Epidermal melanocyte (primary cell): ENCODE results near the gene RBFOX2.

Source experiments
- DNase-seq: peaks from one replicate; pipeline ENCODE4 v3.0.0; 2011; ENCODE audit warnings: low spot score; ENCODE audit not compliant: insufficient read length

Gene RBFOX2

GRCh38 chr22:35900483-35901168 lies 128.0 kb downstream of the RBFOX2 start:
- no peak for DNase-seq

DNA sequence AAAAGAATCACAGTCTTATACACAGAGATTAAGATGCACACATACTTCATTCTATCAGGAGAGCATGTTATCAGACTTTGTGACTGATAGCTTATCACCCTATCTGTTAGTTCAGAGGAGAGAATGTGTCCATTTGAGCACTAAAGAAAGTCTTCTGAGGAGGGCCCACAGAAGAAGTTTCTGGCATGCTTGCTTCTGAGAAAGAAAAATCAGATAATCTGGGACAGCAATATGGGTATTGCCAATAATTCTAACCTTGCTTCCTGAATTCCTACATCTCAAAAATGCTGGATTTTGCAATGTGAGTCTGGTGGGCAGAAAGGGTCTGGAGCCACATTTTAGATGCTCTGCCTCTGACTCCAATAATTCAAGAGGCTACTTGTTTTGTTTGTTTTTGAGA lies 128.9 kb downstream of the RBFOX2 start:
- no peak for DNase-seq

- DNase-seq, result no peak
Observed at GRCh38 chr22:35896111-35896705, 132.4 kb downstream of the RBFOX2 start.

- peak; percentile 78 for DNase-seq
Observed at GRCh38 chr22:35894937-35895708, 133.5 kb downstream of the RBFOX2 start.

- no peak for DNase-seq
Observed at GRCh38 chr22:35894464-35894878, 134.2 kb downstream of the RBFOX2 start.

- no peak for DNase-seq
Observed at GRCh38 chr22:35893698-35894097, 134.9 kb downstream of the RBFOX2 start.

GRCh38 chr22:35892192-35892591 lies 136.4 kb downstream of the RBFOX2 start:
- no peak for DNase-seq

GRCh38 chr22:35891442-35891841 lies 137.2 kb downstream of the RBFOX2 start:
- no peak for DNase-seq

DNA sequence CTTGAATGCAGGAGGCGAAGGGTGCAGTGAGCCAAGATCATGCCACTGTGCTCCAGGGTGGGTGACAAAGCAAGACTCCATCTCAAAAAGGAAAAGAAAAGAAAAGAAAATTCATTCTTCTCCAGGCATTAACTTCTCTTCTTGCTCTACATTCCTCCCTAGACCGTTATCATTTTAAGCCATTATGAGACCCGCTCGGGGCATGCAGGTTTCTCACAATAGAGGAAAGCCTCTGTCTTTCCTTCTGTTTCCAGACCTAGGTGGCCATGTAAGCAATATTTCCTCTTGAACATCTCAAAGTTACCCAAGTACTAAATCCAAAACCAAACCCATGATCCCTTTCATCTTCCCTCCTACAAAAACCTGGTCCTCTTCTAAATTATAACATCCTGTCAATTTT lies 139.6 kb downstream of the RBFOX2 start:
- DNase-seq, result no peak

- no peak for DNase-seq
Observed at GRCh38 chr22:35888181-35888870, 140.3 kb downstream of the RBFOX2 start.

- no peak for DNase-seq
Observed at GRCh38 chr22:35887296-35887875, 141.2 kb downstream of the RBFOX2 start.

DNA sequence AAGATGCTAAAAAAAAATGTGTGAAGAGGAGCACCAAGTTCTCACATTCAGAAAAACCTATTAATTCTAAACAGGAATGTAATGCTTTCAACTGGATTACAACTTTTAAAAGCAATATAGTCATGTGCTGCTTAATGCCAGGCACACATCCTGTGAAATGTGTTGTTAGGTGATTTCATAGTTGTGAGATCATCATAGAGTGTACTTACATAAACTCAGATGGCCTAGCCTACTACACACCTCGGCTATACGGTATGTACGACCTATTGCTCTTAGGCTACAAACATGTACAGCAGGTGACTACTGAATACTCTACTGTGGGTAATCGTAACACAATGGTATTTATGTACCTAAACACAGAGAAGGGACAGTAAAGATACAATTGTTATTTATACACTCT lies 142.3 kb downstream of the RBFOX2 start:
- no peak for DNase-seq

GRCh38 chr22:35884529-35884928 lies 144.1 kb downstream of the RBFOX2 start:
- DNase-seq, result no peak

- DNase-seq, result no peak
Observed at GRCh38 chr22:35883031-35883620, 145.5 kb downstream of the RBFOX2 start.

DNA sequence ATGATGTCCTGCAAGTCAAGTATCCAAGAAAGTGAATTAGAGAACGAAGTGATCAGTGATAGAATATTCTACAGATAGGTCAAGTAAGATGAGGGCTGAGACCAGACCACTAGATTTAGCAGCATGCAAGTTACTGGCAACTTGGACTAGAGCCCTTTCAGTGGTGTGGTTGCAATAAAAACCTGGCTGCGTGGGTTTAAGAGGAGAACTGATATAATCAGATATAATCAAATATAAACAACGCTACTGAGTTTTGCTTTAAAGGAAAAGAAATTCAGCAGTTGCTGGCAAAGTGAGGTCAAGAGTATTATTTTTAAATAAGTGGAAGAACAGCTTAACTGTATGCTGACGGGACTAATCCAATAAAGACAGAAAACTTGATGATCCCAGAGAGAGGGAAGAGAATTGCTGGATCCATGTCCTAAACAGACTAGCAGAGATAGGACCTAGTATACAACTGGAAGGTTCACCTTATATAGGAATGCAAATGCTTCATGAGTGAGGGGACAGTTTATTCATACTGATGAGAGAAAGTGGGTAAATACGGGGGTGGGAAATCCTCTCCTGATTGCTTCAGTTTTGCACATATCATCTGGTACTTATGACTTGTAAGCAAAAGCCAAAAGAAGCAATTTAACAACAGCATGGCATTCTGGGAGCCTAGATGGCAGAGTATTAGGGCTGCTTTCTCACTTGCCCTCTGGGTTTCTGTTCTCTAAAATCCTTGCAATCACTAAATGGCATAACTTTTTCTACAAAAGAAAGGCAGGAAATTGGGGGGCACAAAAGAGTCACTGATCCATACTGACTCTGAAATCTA lies 146.2 kb downstream of the RBFOX2 start:
- no peak for DNase-seq

GRCh38 chr22:35879351-35879750 lies 149.3 kb downstream of the RBFOX2 start:
- no peak for DNase-seq

- DNase-seq, result no peak
Observed at GRCh38 chr22:35873426-35873825, 155.2 kb downstream of the RBFOX2 start.

GRCh38 chr22:35872451-35872850 lies 156.2 kb downstream of the RBFOX2 start:
- no peak for DNase-seq

DNA sequence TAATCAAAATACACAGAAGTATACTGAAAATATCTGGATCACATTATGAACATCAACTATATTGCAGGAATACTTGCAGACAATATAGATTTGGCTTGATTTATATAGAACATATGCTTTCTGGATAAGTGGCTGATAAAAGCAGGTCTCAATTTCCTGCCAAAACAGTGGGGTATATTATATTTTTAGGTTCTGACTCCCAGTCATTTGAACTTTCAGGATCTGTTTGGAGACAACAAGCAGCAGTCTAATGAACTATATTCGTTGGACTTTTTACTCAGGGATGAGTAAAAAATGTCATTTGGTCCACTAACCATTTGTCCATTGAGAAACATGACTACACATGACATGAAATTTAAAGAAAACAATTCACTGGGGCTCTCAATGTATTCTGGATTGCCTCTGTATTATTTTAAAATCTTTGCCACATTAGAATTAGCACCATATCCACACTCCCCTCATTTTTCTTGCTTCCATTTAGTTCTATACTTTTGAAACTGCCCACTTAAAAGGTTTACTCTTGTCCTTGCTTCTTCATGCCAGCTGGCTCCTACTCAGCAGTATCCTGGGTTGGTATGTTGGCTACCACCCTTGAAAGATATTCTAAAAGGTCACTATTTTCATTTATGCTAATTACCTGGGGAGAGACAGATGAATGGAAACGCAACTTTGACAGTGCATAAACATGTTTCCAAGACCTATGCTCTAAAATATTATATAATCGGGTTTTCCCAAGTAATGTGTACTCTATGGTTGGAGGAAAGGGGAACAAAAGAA lies 157.9 kb downstream of the RBFOX2 start:
- DNase-seq, result no peak

GRCh38 chr22:35868938-35869337 lies 159.7 kb downstream of the RBFOX2 start:
- DNase-seq, result no peak
